CD4-positive, alpha-beta memory T cell (primary cell): Measurements from ENCODE around the gene PATJ. TPM values are rescaled to one million over a fixed set of nuclear protein-coding genes. Genes with fewer than 3 reads are reported as not detected.
"Not testable (repeated sequence)": the region's sequence is repeated elsewhere in the genome, so short reads cannot be mapped to it uniquely, and the experiment has no call there.

Experiments
- CTCF ChIA-PET: fragments of 350-600 bp; sonication (Branson Sonifier 250); formaldehyde crosslinking; loops from one replicate; lab custom pipeline; 2021; ENCODE audit warnings: inconsistent platforms; ENCODE audit not compliant: partially characterized antibody; lab: Charles Lee
- POLR2A ChIA-PET: fragments of 350-600 bp; sonication (Branson Sonifier 250); formaldehyde crosslinking; loops from one replicate; lab custom pipeline; 2021; ENCODE audit not compliant: partially characterized antibody; lab: Charles Lee
- DNase-seq, 5 donors: peaks; one replicate each; pipeline versions ENCODE4 v3.0.0 to v3.0.0-alpha.2; 2020 to 2022; ENCODE audit warnings: mixed read lengths in 1 of 5
- H3K27ac ChIP-seq: one replicate; pipeline ENCODE4 v1.7.0; 2013; ENCODE audit warnings: low read depth, low read length
- H3K27me3 ChIP-seq: 2 replicates; pipeline ENCODE4 v1.7.0; 2013; ENCODE audit warnings: mild to moderate bottlenecking, low read length, moderate library complexity; ENCODE audit not compliant: insufficient read depth
- H3K36me3 ChIP-seq: 2 replicates; pipeline ENCODE4 v1.7.0; 2013; ENCODE audit warnings: mild to moderate bottlenecking, low read length, moderate library complexity; ENCODE audit not compliant: insufficient read depth
- H3K4me1 ChIP-seq: 2 replicates; pipeline ENCODE4 v1.7.0; 2013; ENCODE audit warnings: mild to moderate bottlenecking, low read length, moderate library complexity; ENCODE audit not compliant: insufficient read depth
- H3K4me3 ChIP-seq, 2 donors: one replicate each; pipeline ENCODE4 v1.7.0; 2013; ENCODE audit warnings: low read length in 2 of 2, mild to moderate bottlenecking in 1 of 2
- H3K9me3 ChIP-seq, 2 donors: one replicate each; pipeline ENCODE4 v1.7.0; 2013; ENCODE audit warnings: low read length in 2 of 2, control low read depth in 1 of 2; ENCODE audit not compliant: control insufficient read depth in 1 of 2
- H3K27ac Mint-ChIP-seq, 7 donors: one replicate each; pipeline ENCODE4 v1.8.0; 2020 to 2021; ENCODE audit warnings: mixed read lengths in 7 of 7, mild to moderate bottlenecking in 6 of 7, inconsistent platforms in 3 of 7, moderate library complexity in 3 of 7
- H3K27me3 Mint-ChIP-seq, 2 donors: one replicate each; pipeline ENCODE4 v1.8.0; 2020 to 2021; ENCODE audit warnings: mixed read lengths in 2 of 2
- H3K36me3 Mint-ChIP-seq, 2 donors: one replicate each; pipeline ENCODE4 v1.8.0; 2020 to 2021; ENCODE audit warnings: mixed read lengths in 2 of 2, inconsistent platforms in 1 of 2, mild to moderate bottlenecking in 1 of 2
- H3K4me1 Mint-ChIP-seq, 4 donors: one replicate each; pipeline ENCODE4 v1.8.0; 2020 to 2021; ENCODE audit warnings: mixed read lengths in 4 of 4, mild to moderate bottlenecking in 1 of 4
- H3K4me3 Mint-ChIP-seq, 8 donors: one replicate each; pipeline ENCODE4 v1.8.0; 2020 to 2021; ENCODE audit warnings: mixed read lengths in 8 of 8, mild to moderate bottlenecking in 7 of 8, moderate library complexity in 6 of 8, inconsistent platforms in 3 of 8
- H3K9me3 Mint-ChIP-seq, 8 donors: one replicate each; pipeline ENCODE4 v1.8.0; 2020 to 2021; ENCODE audit warnings: mixed read lengths in 8 of 8, mild to moderate bottlenecking in 5 of 8, inconsistent platforms in 3 of 8, moderate library complexity in 1 of 8
- intact Hi-C: fragments of 100-400 bp; cut with micrococcal nuclease; formaldehyde crosslinking; loops from one replicate; pipeline ENCODE4 v1.15.1; 2023
- polyA plus RNA-seq, 2 donors: library from polyadenylated mRNA; unstranded; fragments of 300-500 nt; fragmentation: Illumina TruSeq; gene quantifications; one replicate each; pipeline ENCODE4 v1.2.3, GENCODE V29; 2021
- total RNA-seq, 2 experiments: library from RNA; stranded (reverse); gene quantifications; one replicate each; pipeline ENCODE4 v1.2.3, GENCODE V29; 2021

Gene PATJ
- total and polyA plus RNA-seq, 4 experiments from 2014 or later, result 10.1 to 49.0 (median 38.0) TPM

DNA sequence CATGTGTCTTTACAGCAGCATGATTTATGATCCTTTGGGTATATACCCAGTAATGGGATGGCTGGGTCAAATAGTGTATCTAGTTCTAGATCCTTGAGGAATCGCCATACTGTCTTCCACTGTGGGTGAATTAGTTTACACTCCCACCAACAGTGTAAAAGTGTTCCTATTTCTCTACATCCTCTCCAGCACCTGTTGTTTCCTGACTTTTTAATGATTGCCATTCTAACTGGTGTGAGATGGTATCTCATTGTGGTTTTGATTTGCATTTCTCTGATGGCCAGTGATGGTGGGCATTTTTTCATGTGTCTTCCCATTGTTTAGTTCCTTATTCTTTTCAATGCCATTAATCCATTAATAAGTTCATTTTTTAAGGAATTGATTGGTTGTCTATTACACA, 58.8 kb downstream of the PATJ start:
- H3K36me3 Mint-ChIP-seq, result peaks cover 47 to 57% of the 10 kb centered on the region in 2 donors
- H3K27ac ChIP-seq, POLR2A ChIA-PET, H3K9me3 Mint-ChIP-seq, H3K27ac Mint-ChIP-seq, H3K9me3 ChIP-seq, H3K4me3 ChIP-seq, DNase-seq, H3K27me3 Mint-ChIP-seq, H3K27me3 ChIP-seq, H3K4me3 Mint-ChIP-seq, intact Hi-C loops, H3K4me1 ChIP-seq, CTCF ChIA-PET: not testable (repeated sequence)
- H3K36me3 ChIP-seq, result peaks cover 15% of the 10 kb centered on the region
- H3K4me1 Mint-ChIP-seq, result peaks cover 0 to 10% (median 6%) of the 10 kb centered on the region in 4 donors

DNA sequence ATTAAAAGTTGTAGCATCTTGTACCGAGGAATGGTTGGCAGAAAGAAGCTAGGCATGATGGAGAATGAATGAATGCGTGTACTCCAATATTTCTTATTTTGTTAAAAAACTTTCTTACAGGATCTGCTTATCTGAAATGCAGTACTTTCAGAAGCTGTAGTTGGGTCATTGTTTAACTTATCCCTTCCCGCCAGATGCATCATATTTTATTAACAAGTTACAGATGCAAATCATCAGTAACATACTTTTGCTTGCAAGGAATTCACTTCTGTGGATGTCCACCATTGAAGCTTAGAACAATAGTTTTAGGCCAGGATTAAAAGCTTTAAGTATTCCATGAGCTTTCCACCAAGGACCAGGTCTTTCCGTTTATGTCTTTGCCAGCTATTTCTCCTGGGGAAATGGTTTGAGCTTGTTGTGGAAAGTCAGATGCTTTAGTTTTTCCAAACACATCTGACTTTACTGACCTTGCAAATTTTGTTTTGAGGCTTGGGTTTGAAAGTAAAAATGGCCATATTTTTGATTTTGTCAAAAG, 65.4 kb downstream of the PATJ start:
- Mint-ChIP-seq H3K27ac (no peak overlapping the region), H3K4me3 (no peak overlapping the region), H3K4me1 (no peaks in the 10 kb centered on the region), H3K9me3 (no peaks in the 10 kb centered on the region), H3K27me3 (no peaks in the 10 kb centered on the region), H3K36me3 (peaks cover 37 to 38% of the 10 kb centered on the region in 2 donors)
- no peak overlapping the region for H3K27ac ChIP-seq
- DNase-seq, result no peak
- no peaks in the 10 kb centered on the region for H3K4me1 ChIP-seq
- intact Hi-C loops, result no loop called here
- POLR2A ChIA-PET, result no interaction called here
- H3K9me3 ChIP-seq, result no peaks in the 10 kb centered on the region
- H3K36me3 ChIP-seq, result peaks cover 8% of the 10 kb centered on the region
- CTCF ChIA-PET, result no interaction called here
- H3K4me3 ChIP-seq, result no peak overlapping the region
- H3K27me3 ChIP-seq, result no peaks in the 10 kb centered on the region

DNA sequence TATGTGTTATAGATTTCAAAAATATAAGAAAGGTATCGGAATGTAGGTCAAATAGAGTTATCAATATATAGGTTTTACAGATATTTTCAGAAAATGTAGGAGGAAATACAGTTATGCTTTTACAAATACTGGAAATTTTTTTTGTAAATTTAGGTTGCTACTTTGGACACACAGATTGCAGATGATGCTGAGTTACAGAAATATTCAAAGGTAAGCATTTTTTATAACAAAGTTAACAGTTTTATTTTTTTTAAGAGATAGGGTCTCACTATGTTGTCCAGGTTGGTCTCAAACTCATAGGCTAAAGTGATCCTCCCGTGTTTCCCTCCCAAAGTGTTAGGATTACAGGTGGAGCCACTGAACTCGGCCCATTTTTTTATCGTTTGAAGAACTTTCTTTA, 66.0 kb downstream of the PATJ start:
- H3K27me3 ChIP-seq, result no peaks in the 10 kb centered on the region
- POLR2A ChIA-PET, result no interaction called here
- intact Hi-C loops, result no loop called here

GRCh38 chr1:61808968-61809367, 66.7 kb downstream of the PATJ start:
- no peaks in the 10 kb centered on the region for H3K27me3 ChIP-seq
- no peak overlapping the region for H3K27ac Mint-ChIP-seq
- H3K36me3 ChIP-seq, result peaks cover 8% of the 10 kb centered on the region
- no peak for DNase-seq
- H3K4me1 ChIP-seq, result no peaks in the 10 kb centered on the region
- H3K36me3 Mint-ChIP-seq, result peaks cover 40 to 45% of the 10 kb centered on the region in 2 donors
- H3K4me1 Mint-ChIP-seq, result no peaks in the 10 kb centered on the region
- no peak overlapping the region for H3K27ac ChIP-seq
- no peaks in the 10 kb centered on the region for H3K9me3 ChIP-seq
- CTCF ChIA-PET, result no interaction called here
- no peaks in the 10 kb centered on the region for H3K9me3 Mint-ChIP-seq
- POLR2A ChIA-PET, result no interaction called here
- no peak overlapping the region for H3K4me3 Mint-ChIP-seq
- H3K27me3 Mint-ChIP-seq, result no peaks in the 10 kb centered on the region
- no peak overlapping the region for H3K4me3 ChIP-seq
- intact Hi-C loops, result no loop called here

More for the DNA sequence above, 66.0 kb downstream of the PATJ start:
- H3K27ac Mint-ChIP-seq, result no peak overlapping the region
- no peak overlapping the region for H3K4me3 Mint-ChIP-seq
- peaks cover 39 to 42% of the 10 kb centered on the region in 2 donors for H3K36me3 Mint-ChIP-seq
- no peaks in the 10 kb centered on the region for H3K27me3 Mint-ChIP-seq
- no peak for DNase-seq
- Histone ChIP-seq H3K4me3 (no peak overlapping the region), H3K9me3 (no peaks in the 10 kb centered on the region), H3K4me1 (no peaks in the 10 kb centered on the region), H3K27ac (no peak overlapping the region), H3K36me3 (peaks cover 8% of the 10 kb centered on the region)
- H3K9me3 Mint-ChIP-seq, result no peaks in the 10 kb centered on the region
- H3K4me1 Mint-ChIP-seq, result no peaks in the 10 kb centered on the region
- CTCF ChIA-PET, result no interaction called here

GRCh38 chr1:61812916-61813315, 70.6 kb downstream of the PATJ start:
- ChIA-PET CTCF (no interaction called here), POLR2A (no interaction called here)
- H3K36me3 ChIP-seq, result no peaks in the 10 kb centered on the region
- H3K9me3 Mint-ChIP-seq, result peaks cover 0 to 2% (median 0%) of the 10 kb centered on the region in 8 donors
- no peaks in the 10 kb centered on the region for H3K27me3 ChIP-seq
- no peak overlapping the region for H3K27ac Mint-ChIP-seq
- no peak overlapping the region for H3K4me3 ChIP-seq
- peaks cover 29 to 33% of the 10 kb centered on the region in 2 donors for H3K36me3 Mint-ChIP-seq
- intact Hi-C loops, result no loop called here
- no peak overlapping the region for H3K27ac ChIP-seq
- no peaks in the 10 kb centered on the region for H3K4me1 ChIP-seq
- no peaks in the 10 kb centered on the region for H3K27me3 Mint-ChIP-seq
- no peak for DNase-seq
- no peak overlapping the region for H3K4me3 Mint-ChIP-seq
- H3K9me3 ChIP-seq, result no peaks in the 10 kb centered on the region
- H3K4me1 Mint-ChIP-seq, result no peaks in the 10 kb centered on the region

DNA sequence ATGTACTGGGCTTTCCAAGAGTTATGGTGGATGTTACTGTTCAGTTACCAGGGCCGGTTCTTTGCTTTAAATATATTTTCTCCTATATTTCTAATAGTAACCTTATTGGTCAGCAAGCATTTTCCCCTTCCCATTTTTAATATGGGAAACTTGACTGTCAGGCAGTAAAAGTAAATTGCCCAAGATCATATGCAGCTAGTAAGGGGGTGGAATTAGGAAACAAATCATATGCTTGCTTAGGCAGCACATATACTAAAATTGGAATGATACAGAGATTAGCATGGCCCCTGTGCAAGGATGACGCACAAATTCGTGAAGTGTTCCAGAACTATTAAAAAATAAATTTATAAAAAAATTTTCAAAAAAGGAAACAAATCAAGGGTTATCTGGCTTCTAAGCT, 73.9 kb downstream of the PATJ start:
- H3K4me3 ChIP-seq, result no peak overlapping the region
- Mint-ChIP-seq H3K36me3 (peaks cover 33 to 47% of the 10 kb centered on the region in 2 donors), H3K4me3 (no peak overlapping the region), H3K9me3 (peaks cover 0 to 2% (median 0%) of the 10 kb centered on the region in 8 donors), H3K4me1 (no peaks in the 10 kb centered on the region), H3K27ac (no peak overlapping the region), H3K27me3 (no peaks in the 10 kb centered on the region)
- H3K4me1 ChIP-seq, result no peaks in the 10 kb centered on the region
- CTCF ChIA-PET, result no interaction called here
- H3K9me3 ChIP-seq, result no peaks in the 10 kb centered on the region
- no peaks in the 10 kb centered on the region for H3K36me3 ChIP-seq
- intact Hi-C loops, result no loop called here
- DNase-seq, result no peak
- H3K27me3 ChIP-seq, result no peaks in the 10 kb centered on the region
- POLR2A ChIA-PET, result no interaction called here
- H3K27ac ChIP-seq, result no peak overlapping the region

DNA sequence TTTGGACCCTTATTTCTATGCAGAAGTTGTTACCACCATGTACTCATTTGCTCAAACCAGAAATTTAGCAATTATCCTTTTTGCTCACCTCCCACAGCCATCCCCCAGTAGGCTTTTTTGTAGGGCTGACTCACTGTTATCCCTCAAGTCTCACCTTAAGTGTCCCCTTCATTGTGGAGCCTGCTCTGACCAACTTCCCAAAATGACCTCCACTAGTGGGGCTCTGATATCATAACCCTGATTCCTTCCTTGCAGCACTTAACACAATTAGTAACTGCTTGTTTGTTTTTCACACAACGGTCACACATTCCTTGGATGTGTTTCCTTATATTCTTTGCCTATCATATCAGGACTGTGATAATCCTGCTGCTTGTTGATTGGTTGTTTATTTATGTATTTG, 76.7 kb downstream of the PATJ start:
- Histone ChIP-seq H3K36me3 (peaks cover 14% of the 10 kb centered on the region), H3K27me3 (no peaks in the 10 kb centered on the region), H3K4me3 (no peak overlapping the region), H3K27ac (no peak overlapping the region), H3K9me3 (no peaks in the 10 kb centered on the region), H3K4me1 (no peaks in the 10 kb centered on the region)
- Mint-ChIP-seq H3K4me3 (no peak overlapping the region), H3K27ac (peak overlapping the region in 1 of 7 donors; percentile 3), H3K4me1 (no peaks in the 10 kb centered on the region), H3K36me3 (peaks cover 53 to 60% of the 10 kb centered on the region in 2 donors), H3K9me3 (peaks cover 0 to 4% (median 0%) of the 10 kb centered on the region in 8 donors), H3K27me3 (no peaks in the 10 kb centered on the region)
- ChIA-PET CTCF (no interaction called here), POLR2A (interaction anchor here (0.5 kb wide), 1 partner anchor 115 kb away, joined by 3 read pairs; no protein-coding TSS in a partner anchor)
- intact Hi-C loops, result no loop called here
- DNase-seq, result no peak
